Panc1 (cell line): ENCODE results near the gene DOCK3. TPM values are rescaled to one million over a fixed set of nuclear protein-coding genes. Genes with fewer than 3 reads are reported as not detected.

Experiments
- ATAC-seq: fragments of 200-7000 bp; cut with Tn5 transposase; 2 replicates; pipeline ENCODE4 v1.9.1; 2020; ENCODE audit warnings: mild to moderate bottlenecking, moderate library complexity
- BruUV-seq: library from RNA; stranded (reverse); fragments of 400-500 nt; replicated peaks from 2 replicates; lab custom pipeline; 2021; lab: Mats Ljungman, UMichigan
- CTCF ChIA-PET: fragments of 300-600 bp; sonication (Branson Sonifier 250); formaldehyde crosslinking; loops from one replicate; lab custom pipeline; 2022; ENCODE audit warnings: antibody characterized with exemption; lab: Charles Lee
- POLR2A ChIA-PET: fragments of 300-600 bp; sonication (Branson Sonifier 250); formaldehyde crosslinking; loops from one replicate; lab custom pipeline; 2022; ENCODE audit warnings: antibody characterized with exemption; lab: Charles Lee
- DNase-seq: peaks from one replicate; pipeline ENCODE4 v3.0.0-alpha.2; 2010; ENCODE audit warnings: low read depth, low spot score
- H3K27ac ChIP-seq: 2 replicates; pipeline ENCODE4 v1.5.1; 2011; ENCODE audit warnings: mild to moderate bottlenecking, low read length, inconsistent platforms
- H3K27me3 ChIP-seq: fragments of 200-500 bp; sonication (Bioruptor generic); 2 replicates; pipeline ENCODE4 v1.6.0; 2014; ENCODE audit warnings: low read length, inconsistent platforms; ENCODE audit not compliant: control insufficient read depth, insufficient read depth
- H3K36me3 ChIP-seq: fragments of 200-500 bp; sonication (Bioruptor generic); 2 replicates; pipeline ENCODE4 v1.5.1; 2014; ENCODE audit warnings: inconsistent platforms, mild to moderate bottlenecking, low read length, moderate library complexity; ENCODE audit not compliant: control insufficient read depth, insufficient read depth
- H3K4me1 ChIP-seq: 2 replicates; pipeline ENCODE4 v1.5.1; 2011; ENCODE audit warnings: inconsistent platforms, mild to moderate bottlenecking, low read length, moderate library complexity; ENCODE audit not compliant: control insufficient read depth, insufficient read depth
- H3K4me3 ChIP-seq, 2 experiments: 2 replicates each; pipeline ENCODE4 v1.5.1; 2011 to 2012; ENCODE audit warnings: low read depth in 2 of 2, low read length in 2 of 2, mild to moderate bottlenecking in 2 of 2, inconsistent platforms in 1 of 2, moderate library complexity in 1 of 2
- H3K9me3 ChIP-seq: fragments of 200-500 bp; sonication (Bioruptor generic); 2 replicates; pipeline ENCODE4 v1.5.1; 2014; ENCODE audit warnings: low read depth, mild to moderate bottlenecking, inconsistent platforms, low read length, moderate library complexity; ENCODE audit not compliant: control insufficient read depth, insufficient read depth
- POLR2AphosphoS5 ChIP-seq: IDR thresholded peaks from 2 replicates; pipeline ENCODE4 v1.6.1; 2012; ENCODE audit warnings: mild to moderate bottlenecking, low read depth, low read length, moderate library complexity
- SIN3A ChIP-seq: IDR thresholded peaks from 2 replicates; pipeline ENCODE4 v1.6.1; 2012; ENCODE audit warnings: low read depth, mild to moderate bottlenecking, low read length, moderate library complexity, borderline replicate concordance; ENCODE audit not compliant: insufficient read depth
- TCF7L2 ChIP-seq: IDR thresholded peaks from 2 replicates; pipeline ENCODE4 v1.6.1; 2011; ENCODE audit warnings: mild to moderate bottlenecking, low read depth, low read length, inconsistent platforms
- in situ Hi-C: cut with HindIII; loops from 2 replicates; pipeline ENCODE4 v1.10.0; 2016; ENCODE audit warnings: low sequenced_read_pairs, low pct_unique_long_range_greater_than_20kb
- intact Hi-C: fragments of 100-400 bp; cut with micrococcal nuclease; formaldehyde crosslinking; loops from one replicate; pipeline ENCODE4 v1.10.0; 2022; ENCODE audit not compliant: unreplicated experiment
- total RNA-seq: library from RNA; stranded (reverse); gene quantifications from one replicate; pipeline ENCODE4 v1.2.1, GENCODE V29; 2021; ENCODE audit not compliant: unreplicated experiment
- TF ChIP-seq, protein P1 (sequence below): fragments of 450-650 bp; IDR thresholded peaks from 2 replicates; pipeline ENCODE4 v1.5.1; 2017; ENCODE audit warnings: mild to moderate bottlenecking
- TF ChIP-seq, protein P2 (sequence below), 2 experiments: IDR thresholded peaks; 2 replicates each; pipeline ENCODE4 v1.6.1; 2011 to 2012; ENCODE audit warnings: low read depth in 2 of 2, control low read depth in 1 of 2, low read length in 1 of 2, mild to moderate bottlenecking in 1 of 2, moderate library complexity in 1 of 2; ENCODE audit not compliant: insufficient read depth in 1 of 2

Gene DOCK3
- total RNA-seq, 1 experiment from 2014 or later = 0.21 TPM

- DNase-seq (no peak), ATAC-seq (no peak)
- Histone ChIP-seq H3K9me3 (no peaks in the 10 kb centered on the region), H3K4me1 (no peaks in the 10 kb centered on the region), H3K27ac (no peak overlapping the region), H3K36me3 (no peaks in the 10 kb centered on the region; the same call in 1 of the 2 replicates), H3K4me3 (no peak overlapping the region), H3K27me3 (no peaks in the 10 kb centered on the region)
- TF ChIP-seq, protein P1, sequence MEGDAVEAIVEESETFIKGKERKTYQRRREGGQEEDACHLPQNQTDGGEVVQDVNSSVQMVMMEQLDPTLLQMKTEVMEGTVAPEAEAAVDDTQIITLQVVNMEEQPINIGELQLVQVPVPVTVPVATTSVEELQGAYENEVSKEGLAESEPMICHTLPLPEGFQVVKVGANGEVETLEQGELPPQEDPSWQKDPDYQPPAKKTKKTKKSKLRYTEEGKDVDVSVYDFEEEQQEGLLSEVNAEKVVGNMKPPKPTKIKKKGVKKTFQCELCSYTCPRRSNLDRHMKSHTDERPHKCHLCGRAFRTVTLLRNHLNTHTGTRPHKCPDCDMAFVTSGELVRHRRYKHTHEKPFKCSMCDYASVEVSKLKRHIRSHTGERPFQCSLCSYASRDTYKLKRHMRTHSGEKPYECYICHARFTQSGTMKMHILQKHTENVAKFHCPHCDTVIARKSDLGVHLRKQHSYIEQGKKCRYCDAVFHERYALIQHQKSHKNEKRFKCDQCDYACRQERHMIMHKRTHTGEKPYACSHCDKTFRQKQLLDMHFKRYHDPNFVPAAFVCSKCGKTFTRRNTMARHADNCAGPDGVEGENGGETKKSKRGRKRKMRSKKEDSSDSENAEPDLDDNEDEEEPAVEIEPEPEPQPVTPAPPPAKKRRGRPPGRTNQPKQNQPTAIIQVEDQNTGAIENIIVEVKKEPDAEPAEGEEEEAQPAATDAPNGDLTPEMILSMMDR = no peak
- TF ChIP-seq TCF7L2 (no peak), SIN3A (no peak), POLR2AphosphoS5 (no peak)
- TF ChIP-seq, protein P2, sequence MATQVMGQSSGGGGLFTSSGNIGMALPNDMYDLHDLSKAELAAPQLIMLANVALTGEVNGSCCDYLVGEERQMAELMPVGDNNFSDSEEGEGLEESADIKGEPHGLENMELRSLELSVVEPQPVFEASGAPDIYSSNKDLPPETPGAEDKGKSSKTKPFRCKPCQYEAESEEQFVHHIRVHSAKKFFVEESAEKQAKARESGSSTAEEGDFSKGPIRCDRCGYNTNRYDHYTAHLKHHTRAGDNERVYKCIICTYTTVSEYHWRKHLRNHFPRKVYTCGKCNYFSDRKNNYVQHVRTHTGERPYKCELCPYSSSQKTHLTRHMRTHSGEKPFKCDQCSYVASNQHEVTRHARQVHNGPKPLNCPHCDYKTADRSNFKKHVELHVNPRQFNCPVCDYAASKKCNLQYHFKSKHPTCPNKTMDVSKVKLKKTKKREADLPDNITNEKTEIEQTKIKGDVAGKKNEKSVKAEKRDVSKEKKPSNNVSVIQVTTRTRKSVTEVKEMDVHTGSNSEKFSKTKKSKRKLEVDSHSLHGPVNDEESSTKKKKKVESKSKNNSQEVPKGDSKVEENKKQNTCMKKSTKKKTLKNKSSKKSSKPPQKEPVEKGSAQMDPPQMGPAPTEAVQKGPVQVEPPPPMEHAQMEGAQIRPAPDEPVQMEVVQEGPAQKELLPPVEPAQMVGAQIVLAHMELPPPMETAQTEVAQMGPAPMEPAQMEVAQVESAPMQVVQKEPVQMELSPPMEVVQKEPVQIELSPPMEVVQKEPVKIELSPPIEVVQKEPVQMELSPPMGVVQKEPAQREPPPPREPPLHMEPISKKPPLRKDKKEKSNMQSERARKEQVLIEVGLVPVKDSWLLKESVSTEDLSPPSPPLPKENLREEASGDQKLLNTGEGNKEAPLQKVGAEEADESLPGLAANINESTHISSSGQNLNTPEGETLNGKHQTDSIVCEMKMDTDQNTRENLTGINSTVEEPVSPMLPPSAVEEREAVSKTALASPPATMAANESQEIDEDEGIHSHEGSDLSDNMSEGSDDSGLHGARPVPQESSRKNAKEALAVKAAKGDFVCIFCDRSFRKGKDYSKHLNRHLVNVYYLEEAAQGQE (IDR thresholded peaks at IDR 0.05; ENCODE audit: insufficient read depth in 1 of 2, low read depth in 2 of 2, low read length in 1 of 2) = no peak
- ChIA-PET CTCF (no interaction called here), POLR2A (no interaction called here)
- in situ Hi-C loops (no loop called here), intact Hi-C loops (no loop called here)
- no TSS peak for BruUV-seq
Measured at GRCh38 chr3:51401735-51402134, 727.0 kb downstream of the DOCK3 start.

DNA sequence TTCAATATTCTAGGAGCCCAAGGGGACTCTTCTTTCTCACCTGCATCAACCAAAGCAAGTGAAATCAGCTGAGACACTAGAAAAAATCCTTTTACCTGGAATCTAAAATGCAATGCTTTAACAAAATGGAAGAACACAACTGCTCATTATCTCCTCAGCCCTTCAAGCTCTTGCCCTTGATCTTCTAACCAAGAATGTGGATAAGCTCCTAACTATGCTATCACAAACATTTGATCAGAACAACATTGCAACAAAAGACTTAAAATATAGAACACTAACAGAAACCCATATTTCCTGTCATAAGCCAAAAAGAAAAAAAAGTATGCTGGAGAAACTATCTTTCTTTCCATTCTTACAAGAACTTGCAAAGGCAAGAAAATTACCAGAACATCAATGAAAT lies 728.9 kb downstream of the DOCK3 start:
- in situ Hi-C loops (no loop called here), intact Hi-C loops (no loop called here)
- TF ChIP-seq, protein P2 (IDR thresholded peaks at IDR 0.05; ENCODE audit: insufficient read depth in 1 of 2, low read depth in 2 of 2, low read length in 1 of 2) = no peak
- TF ChIP-seq TCF7L2 (no peak), SIN3A (no peak), POLR2AphosphoS5 (no peak)
- TF ChIP-seq, protein P1 = no peak
- Histone ChIP-seq H3K36me3 (no peaks in the 10 kb centered on the region; the same call in 1 of the 2 replicates), H3K27me3 (no peaks in the 10 kb centered on the region), H3K27ac (no peak overlapping the region), H3K4me3 (no peak overlapping the region), H3K9me3 (no peaks in the 10 kb centered on the region), H3K4me1 (no peaks in the 10 kb centered on the region)
- ChIA-PET CTCF (no interaction called here), POLR2A (no interaction called here)
- DNase-seq (no peak), ATAC-seq (no peak)
- BruUV-seq = no TSS peak
